Measurements from ENCODE around the gene SLAMF7.
A peak's percentile ranks its signal among the peaks of the same experiment; 100 is the strongest.
"Not testable (repeated sequence)": the region's sequence is repeated elsewhere in the genome, so short reads cannot be mapped to it uniquely, and the experiment has no call there.

SLAMF7 gene

GRCh38 chr1:160724465-160725242, 14.4 kb upstream of the SLAMF7 start:
- ChIA-PET POLR2A (no interaction called here), CTCF (interaction anchor here (0.6 to 1.0 kb wide), 3 partner anchors 9 to 267 kb away, joined by 3 to 4 read pairs (median 3); no protein-coding TSS in a partner anchor)
- no peak overlapping the region for H3K4me3 ChIP-seq (ENCODE audit: low read depth, low read length)
- DNase-seq (ENCODE audit: low read depth, low spot score), result no peak
- TF ChIP-seq CTCF (IDR thresholded peaks at IDR 0.05; ENCODE audit: insufficient read depth, low read length, missing control alignments), result no peak

GRCh38 chr1:160726114-160726497, 12.9 kb upstream of the SLAMF7 start:
- no peak for DNase-seq (ENCODE audit: low read depth, low spot score)
- TF ChIP-seq CTCF (IDR thresholded peaks at IDR 0.05; ENCODE audit: insufficient read depth, low read length, missing control alignments), result no peak
- no peak overlapping the region for H3K4me3 ChIP-seq (ENCODE audit: low read depth, low read length)
- CTCF ChIA-PET, result no interaction called here
- POLR2A ChIA-PET, result no interaction called here

GRCh38 chr1:160726498-160727315, 12.3 kb upstream of the SLAMF7 start:
- DNase-seq (ENCODE audit: low read depth, low spot score), result peak; percentile 4
- POLR2A ChIA-PET, result no interaction called here
- TF ChIP-seq CTCF (IDR thresholded peaks at IDR 0.05; ENCODE audit: insufficient read depth, low read length, missing control alignments), result peak; percentile 33
- CTCF ChIA-PET, result interaction anchor here (0.9 to 1.0 kb wide), 4 partner anchors 12 to 408 kb away, joined by 3 read pairs; no protein-coding TSS in a partner anchor
- H3K4me3 ChIP-seq (ENCODE audit: low read depth, low read length), result no peak overlapping the region

- no peak overlapping the region for H3K4me3 ChIP-seq (ENCODE audit: low read depth, low read length)
- no peak for DNase-seq (ENCODE audit: low read depth, low spot score)
- CTCF ChIA-PET, result interaction anchor here (0.9 to 1.0 kb wide), 4 partner anchors 13 to 407 kb away, joined by 3 read pairs; no protein-coding TSS in a partner anchor
- TF ChIP-seq CTCF (IDR thresholded peaks at IDR 0.05; ENCODE audit: insufficient read depth, low read length, missing control alignments), result no peak
- POLR2A ChIA-PET, result no interaction called here
Measured at GRCh38 chr1:160727316-160727640, 11.8 kb upstream of the SLAMF7 start.

- POLR2A ChIA-PET; H3K4me3 ChIP-seq (ENCODE audit: low read depth, low read length); DNase-seq (ENCODE audit: low read depth, low spot score); CTCF ChIA-PET: not testable (repeated sequence)
Measured at GRCh38 chr1:160731564-160731963, 7.5 kb upstream of the SLAMF7 start.

- H3K4me3 ChIP-seq (ENCODE audit: low read depth, low read length), result no peak overlapping the region
- POLR2A ChIA-PET, result no interaction called here
- CTCF ChIA-PET, result no interaction called here
Measured at GRCh38 chr1:160731990-160732389, 7.1 kb upstream of the SLAMF7 start.

More at GRCh38 chr1:160731990-160732389, 7.1 kb upstream of the SLAMF7 start:
- TF ChIP-seq CTCF (IDR thresholded peaks at IDR 0.05; ENCODE audit: insufficient read depth, low read length, missing control alignments), result no peak
- DNase-seq (ENCODE audit: low read depth, low spot score), result no peak
